Liver (tissue), 9 donors: ENCODE data around the gene CDH26. TPM values are rescaled to one million over a fixed set of nuclear protein-coding genes. Genes with fewer than 3 reads are reported as not detected.

Experiments
- DNase-seq: peaks from one replicate; pipeline ENCODE4 v3.0.0-alpha.2; 2017; ENCODE audit warnings: low spot score
- H3K27ac ChIP-seq, 2 donors: one replicate each; pipeline ENCODE4 v1.7.0; 2013; ENCODE audit warnings: inconsistent platforms in 2 of 2, low read length in 2 of 2, control low read depth in 1 of 2, low read depth in 1 of 2, mild to moderate bottlenecking in 1 of 2
- H3K27me3 ChIP-seq, 4 donors: one replicate each; pipeline versions ENCODE4 v1.6.1 to v1.7.0; 2013; ENCODE audit warnings: low read length in 3 of 4, inconsistent platforms in 1 of 4, mild to moderate bottlenecking in 1 of 4, moderate library complexity in 1 of 4; ENCODE audit not compliant: control insufficient read depth in 4 of 4, insufficient read depth in 4 of 4
- H3K36me3 ChIP-seq, 4 donors: one replicate each; pipeline versions ENCODE4 v1.6.1 to v1.7.0; 2013; ENCODE audit warnings: low read length in 3 of 4, mild to moderate bottlenecking in 3 of 4, low read depth in 1 of 4, moderate library complexity in 1 of 4; ENCODE audit not compliant: control insufficient read depth in 4 of 4, insufficient read depth in 3 of 4
- H3K4me1 ChIP-seq, 4 donors: one replicate each; pipeline versions ENCODE4 v1.6.1 to v1.7.0; 2013; ENCODE audit warnings: low read length in 3 of 4, mild to moderate bottlenecking in 3 of 4, moderate library complexity in 1 of 4; ENCODE audit not compliant: control insufficient read depth in 4 of 4, insufficient read depth in 4 of 4
- H3K4me3 ChIP-seq, 3 donors: one replicate each; pipeline versions ENCODE4 v1.6.1 to v1.7.0; 2013; ENCODE audit warnings: low read length in 3 of 3, control low read depth in 1 of 3, low read depth in 1 of 3, mild to moderate bottlenecking in 1 of 3
- H3K9ac ChIP-seq, 2 donors: one replicate each; pipeline ENCODE4 v1.7.0; 2013; ENCODE audit warnings: low read length in 2 of 2, mild to moderate bottlenecking in 2 of 2, moderate library complexity in 2 of 2, control low read depth in 1 of 2, low read depth in 1 of 2
- H3K9me3 ChIP-seq, 4 donors: one replicate each; pipeline versions ENCODE4 v1.6.1 to v1.7.0; 2013; ENCODE audit warnings: low read length in 3 of 4; ENCODE audit not compliant: control insufficient read depth in 4 of 4
- ATF3 ChIP-seq: IDR thresholded peaks from 2 replicates; pipeline ENCODE4 v1.6.1; 2016; ENCODE audit warnings: antibody characterized with exemption
- CTCF ChIP-seq: fragments of 150-350 bp; IDR thresholded peaks from 2 replicates; pipeline ENCODE4 v1.5.1; 2017; ENCODE audit warnings: improper control_type of control experiment, low read depth, low read length; ENCODE audit not compliant: missing input control
- EGR1 ChIP-seq, 2 donors: IDR thresholded peaks; 2 replicates each; pipeline ENCODE4 v1.6.1; 2016 to 2018; ENCODE audit warnings: antibody characterized with exemption in 2 of 2, low read depth in 2 of 2
- FOXA1 ChIP-seq: IDR thresholded peaks from 2 replicates; pipeline ENCODE4 v1.6.1; 2016; ENCODE audit warnings: antibody characterized with exemption
- FOXA2 ChIP-seq: IDR thresholded peaks from 2 replicates; pipeline ENCODE4 v1.6.1; 2016; ENCODE audit warnings: antibody characterized with exemption
- HNF4A ChIP-seq, 2 donors: conservative IDR thresholded peaks; 2 replicates each; pipeline ENCODE4 v1.6.1; 2016; ENCODE audit warnings: antibody characterized with exemption in 2 of 2, mild to moderate bottlenecking in 2 of 2
- HNF4G ChIP-seq: IDR thresholded peaks from 2 replicates; pipeline ENCODE4 v1.6.1; 2016; ENCODE audit warnings: antibody characterized with exemption
- JUND ChIP-seq, 2 donors: IDR thresholded peaks; 2 replicates each; pipeline ENCODE4 v1.6.1; 2016; ENCODE audit warnings: antibody characterized with exemption in 2 of 2
- MAX ChIP-seq: IDR thresholded peaks from 2 replicates; pipeline ENCODE4 v1.6.1; 2016; ENCODE audit warnings: antibody characterized with exemption
- NR2F2 ChIP-seq: IDR thresholded peaks from 2 replicates; pipeline ENCODE4 v1.6.1; 2016; ENCODE audit warnings: antibody characterized with exemption
- RAD21 ChIP-seq, 2 donors: IDR thresholded peaks; 2 replicates each; pipeline ENCODE4 v1.6.1; 2016; ENCODE audit warnings: antibody characterized with exemption in 2 of 2, mild to moderate bottlenecking in 2 of 2
- RXRA ChIP-seq, 2 donors: IDR thresholded peaks; 2 replicates each; pipeline ENCODE4 v1.6.1; 2017 to 2018; ENCODE audit warnings: antibody characterized with exemption in 2 of 2, mild to moderate bottlenecking in 1 of 2
- SP1 ChIP-seq: IDR thresholded peaks from 2 replicates; pipeline ENCODE4 v1.6.1; 2018; ENCODE audit warnings: antibody characterized with exemption, mild to moderate bottlenecking
- TAF1 ChIP-seq: conservative IDR thresholded peaks from 2 replicates; pipeline ENCODE4 v1.6.1; 2016; ENCODE audit warnings: antibody characterized with exemption, mild to moderate bottlenecking
- YY1 ChIP-seq: IDR thresholded peaks from 2 replicates; pipeline ENCODE4 v1.6.1; 2016; ENCODE audit warnings: antibody characterized with exemption, mild to moderate bottlenecking
- ZBTB33 ChIP-seq: IDR thresholded peaks from 2 replicates; pipeline ENCODE4 v1.6.1; 2016; ENCODE audit warnings: antibody characterized with exemption
- WGBS: extraction: QIAGEN DNeasy Blood & Tissue Kit; methylation state at CpG from one replicate; pipeline ENCODE4 v1.1.7; 2013; 5-methylcytosine and 5-hydroxymethylcytosine counted together
- polyA plus RNA-seq, 2 donors: library from polyadenylated mRNA; stranded (reverse) in 1 of 2; unstranded in 1 of 2; fragments of 200-250 nt in 1 of 2; fragments of >200 nt in 1 of 2; fragmentation: Nextera tagmentation in 1 of 2; extraction: Ambion mirVana in 1 of 2; gene quantifications; one replicate each; pipeline versions ENCODE4 v1.2.1 to v1.2.3, GENCODE V29; 2013 to 2015
- total RNA-seq, 2 donors: library from RNA; depleted of rRNA; stranded (reverse); fragments of >200 nt; gene quantifications; one replicate each; pipeline ENCODE4 v1.2.3, GENCODE V29; 2014
- donor health status: healthy.
- donor health status: healthy.
- donor health status: healthy.
- donor health status: healthy.
- donor health status: healthy.

CDH26 gene
- total and polyA plus RNA-seq, 4 donors = 0.03 to 0.70 (median 0.43) TPM

- no peak for TF ChIP-seq ZBTB33
- TF ChIP-seq SP1 = no peak
- no peak for TF ChIP-seq FOXA2
- TF ChIP-seq FOXA1 = no peak
- no peak for TF ChIP-seq HNF4G
- no peak for TF ChIP-seq JUND (IDR thresholded peaks at IDR 0.05)
- TF ChIP-seq RXRA (IDR thresholded peaks at IDR 0.05) = no peak
Observed at GRCh38 chr20:60009318-60009717, 51.1 kb downstream of the CDH26 start (continued).

GRCh38 chr20:60009826-60010616, 51.8 kb downstream of the CDH26 start:
- WGBS = 93% methylated on average over 14 of the region's 14 CpGs
- peaks cover 0 to 1% (median 0%) of the 10 kb centered on the region in 4 donors for H3K36me3 ChIP-seq
- no peak for DNase-seq
- no peak for TF ChIP-seq YY1
- no peak for TF ChIP-seq FOXA1
- TF ChIP-seq SP1 = no peak
- TF ChIP-seq ATF3 = no peak
- no peak for TF ChIP-seq RXRA (IDR thresholded peaks at IDR 0.05)
- TF ChIP-seq NR2F2 = no peak
- TF ChIP-seq ZBTB33 = no peak
- TF ChIP-seq HNF4G = no peak
- TF ChIP-seq MAX = no peak
- TF ChIP-seq TAF1 = no peak
- no peaks in the 10 kb centered on the region for H3K4me1 ChIP-seq
- H3K27me3 ChIP-seq = no peaks in the 10 kb centered on the region
- H3K9ac ChIP-seq = no peak overlapping the region
- no peak overlapping the region for H3K4me3 ChIP-seq
- H3K9me3 ChIP-seq = no peaks in the 10 kb centered on the region
- no peak overlapping the region for H3K27ac ChIP-seq

GRCh38 chr20:60010689-60011458, 52.7 kb downstream of the CDH26 start:
- Histone ChIP-seq H3K9ac (no peak overlapping the region), H3K36me3 (no peaks in the 10 kb centered on the region), H3K9me3 (peaks cover 0 to 3% (median 0%) of the 10 kb centered on the region in 4 donors), H3K4me1 (no peaks in the 10 kb centered on the region), H3K27ac (no peak overlapping the region), H3K27me3 (no peaks in the 10 kb centered on the region), H3K4me3 (no peak overlapping the region)
- WGBS = 94% methylated on average over 12 of the region's 12 CpGs
- DNase-seq = no peak
- TF ChIP-seq JUND (IDR thresholded peaks at IDR 0.05) (no peak), EGR1 (IDR thresholded peaks at IDR 0.05; ENCODE audit: low read depth in 2 of 2) (no peak), NR2F2 (no peak), ATF3 (no peak), CTCF (no peak), HNF4A (conservative IDR thresholded peaks at IDR 0.05) (no peak), RAD21 (IDR thresholded peaks at IDR 0.05) (no peak), RXRA (IDR thresholded peaks at IDR 0.05) (no peak), YY1 (no peak), ZBTB33 (no peak), FOXA2 (no peak), FOXA1 (no peak)
